Vagina (tissue), 2 donors: ENCODE results near the gene DMRTB1.

ENCODE experiments used
- CTCF ChIP-seq, 3 experiments: fragments of 450-650 bp in 2 of 3; fragments of 200-600 bp in 1 of 3; sonication (generic) in 1 of 3; IDR thresholded peaks; one replicate each; pipeline ENCODE4 v1.5.1; 2017 to 2019; ENCODE audit warnings: antibody characterized with exemption in 3 of 3, mild to moderate bottlenecking in 2 of 3, moderate library complexity in 2 of 3
- POLR2A ChIP-seq, 2 donors: fragments of 450-650 bp; IDR thresholded peaks; one replicate each; pipeline ENCODE4 v1.6.1; 2017; ENCODE audit warnings: antibody characterized with exemption in 2 of 2, mild to moderate bottlenecking in 2 of 2, moderate library complexity in 2 of 2
- POLR2AphosphoS5 ChIP-seq, 2 donors: sonication (generic); formaldehyde crosslinking; IDR thresholded peaks; one replicate each; pipeline ENCODE4 v1.9.0; 2017; ENCODE audit warnings: antibody characterized with exemption in 2 of 2, mild to moderate bottlenecking in 2 of 2, low read depth in 1 of 2; ENCODE audit not compliant: insufficient read depth in 1 of 2

- TF ChIP-seq CTCF (IDR thresholded peaks at IDR 0.05) (no peak), POLR2A (IDR thresholded peaks at IDR 0.05) (no peak), POLR2AphosphoS5 (IDR thresholded peaks at IDR 0.05; ENCODE audit: insufficient read depth in 1 of 2, low read depth in 1 of 2) (no peak)
Observed at GRCh38 chr1:53420341-53420740, 38.9 kb upstream of the DMRTB1 start.
